ENCODE results near the gene TAF9.
"Not testable (repeated sequence)": the region's sequence is repeated elsewhere in the genome, so short reads cannot be mapped to it uniquely, and the experiment has no call there.

The TAF9 gene

GRCh38 chr5:69334793-69335268 lies 34.5 kb downstream of the TAF9 start:
- H3K4me1 ChIP-seq (ENCODE audit: insufficient read depth, low read length), result peaks cover 10% of the 10 kb centered on the region
- no peak overlapping the region for H3K27ac ChIP-seq (ENCODE audit: low read depth, low read length)
- no peaks in the 10 kb centered on the region for H3K27me3 ChIP-seq (ENCODE audit: insufficient read depth, low read length)
- 24% methylated on average over 18 of the region's 18 CpGs for WGBS
- peak overlapping the region; percentile 19; the same call in 1 of the 2 replicates for H3K4me3 ChIP-seq (ENCODE audit: low read length)
- H3K36me3 ChIP-seq (ENCODE audit: insufficient read depth, low read length), result no peaks in the 10 kb centered on the region
- H3K9ac ChIP-seq (ENCODE audit: low read depth, low read length), result no peak overlapping the region
- H3K9me3 ChIP-seq (ENCODE audit: insufficient read depth, low read depth, low read length), result no peaks in the 10 kb centered on the region

GRCh38 chr5:69333668-69334315 lies 35.5 kb downstream of the TAF9 start:
- not testable (repeated sequence) for H3K27me3 ChIP-seq (ENCODE audit: insufficient read depth, low read length); H3K9me3 ChIP-seq (ENCODE audit: insufficient read depth, low read depth, low read length); H3K9ac ChIP-seq (ENCODE audit: low read depth, low read length); H3K27ac ChIP-seq (ENCODE audit: low read depth, low read length); H3K4me3 ChIP-seq (ENCODE audit: low read length); H3K36me3 ChIP-seq (ENCODE audit: insufficient read depth, low read length)
- WGBS, result 95% methylated on average over 25 of the region's 25 CpGs
- peaks cover 10% of the 10 kb centered on the region for H3K4me1 ChIP-seq (ENCODE audit: insufficient read depth, low read length)

GRCh38 chr5:69331528-69332445 lies 37.5 kb downstream of the TAF9 start:
- Histone ChIP-seq H3K4me1 (ENCODE audit: insufficient read depth, low read length) (peaks cover 10% of the 10 kb centered on the region), H3K4me3 (ENCODE audit: low read length) (peak overlapping the region; percentile 69), H3K36me3 (ENCODE audit: insufficient read depth, low read length) (no peaks in the 10 kb centered on the region), H3K9ac (ENCODE audit: low read depth, low read length) (peak overlapping the region; percentile 75), H3K27me3 (ENCODE audit: insufficient read depth, low read length) (no peaks in the 10 kb centered on the region), H3K9me3 (ENCODE audit: insufficient read depth, low read depth, low read length) (no peaks in the 10 kb centered on the region), H3K27ac (ENCODE audit: low read depth, low read length) (peak overlapping the region; percentile 30; the same call in 1 of the 2 replicates)
- 82% methylated on average over 11 of the region's 11 CpGs for WGBS

- Histone ChIP-seq H3K4me3 (ENCODE audit: low read length) (no peak overlapping the region), H3K27ac (ENCODE audit: low read depth, low read length) (no peak overlapping the region), H3K4me1 (ENCODE audit: insufficient read depth, low read length) (peaks cover 10% of the 10 kb centered on the region), H3K27me3 (ENCODE audit: insufficient read depth, low read length) (no peaks in the 10 kb centered on the region), H3K9ac (ENCODE audit: low read depth, low read length) (no peak overlapping the region), H3K9me3 (ENCODE audit: insufficient read depth, low read depth, low read length) (no peaks in the 10 kb centered on the region), H3K36me3 (ENCODE audit: insufficient read depth, low read length) (no peaks in the 10 kb centered on the region)
- 92% methylated on average over 9 of the region's 9 CpGs for WGBS
These were observed 39.3 kb downstream of the TAF9 start for GRCh38 chr5:69329905-69330489.

- Histone ChIP-seq H3K27me3 (ENCODE audit: insufficient read depth, low read length) (no peaks in the 10 kb centered on the region), H3K36me3 (ENCODE audit: insufficient read depth, low read length) (no peaks in the 10 kb centered on the region), H3K27ac (ENCODE audit: low read depth, low read length) (no peak overlapping the region), H3K4me1 (ENCODE audit: insufficient read depth, low read length) (peaks cover under 1% of the 10 kb centered on the region; the same call in 1 of the 2 replicates), H3K9me3 (ENCODE audit: insufficient read depth, low read depth, low read length) (no peaks in the 10 kb centered on the region), H3K9ac (ENCODE audit: low read depth, low read length) (no peak overlapping the region), H3K4me3 (ENCODE audit: low read length) (no peak overlapping the region)
- WGBS, result no CpG with 5 or more reads among the region's 1 CpG
These were observed 43.0 kb downstream of the TAF9 start for GRCh38 chr5:69326365-69326764.

GRCh38 chr5:69317391-69317790 lies 51.9 kb downstream of the TAF9 start:
- Histone ChIP-seq H3K27me3 (ENCODE audit: insufficient read depth, low read length) (no peaks in the 10 kb centered on the region), H3K4me3 (ENCODE audit: low read length) (no peak overlapping the region), H3K9ac (ENCODE audit: low read depth, low read length) (no peak overlapping the region), H3K9me3 (ENCODE audit: insufficient read depth, low read depth, low read length) (no peaks in the 10 kb centered on the region), H3K4me1 (ENCODE audit: insufficient read depth, low read length) (no peaks in the 10 kb centered on the region), H3K27ac (ENCODE audit: low read depth, low read length) (no peak overlapping the region), H3K36me3 (ENCODE audit: insufficient read depth, low read length) (peaks cover 3% of the 10 kb centered on the region; the same call in 1 of the 2 replicates)
- WGBS, result 93% methylated on average over 3 of the region's 4 CpGs

- Histone ChIP-seq H3K9me3 (ENCODE audit: insufficient read depth, low read depth, low read length) (no peaks in the 10 kb centered on the region), H3K4me1 (ENCODE audit: insufficient read depth, low read length) (no peaks in the 10 kb centered on the region)
- WGBS, result 94% methylated on average over 1 of the region's 1 CpG
These were observed 53.3 kb downstream of the TAF9 start for GRCh38 chr5:69315972-69316371.

More at GRCh38 chr5:69315972-69316371, 53.3 kb downstream of the TAF9 start:
- peaks cover 3% of the 10 kb centered on the region; the same call in 1 of the 2 replicates for H3K36me3 ChIP-seq (ENCODE audit: insufficient read depth, low read length)
- no peak overlapping the region for H3K9ac ChIP-seq (ENCODE audit: low read depth, low read length)
- no peaks in the 10 kb centered on the region for H3K27me3 ChIP-seq (ENCODE audit: insufficient read depth, low read length)
- H3K4me3 ChIP-seq (ENCODE audit: low read length), result no peak overlapping the region
- no peak overlapping the region for H3K27ac ChIP-seq (ENCODE audit: low read depth, low read length)

All from HUES64 (cell line).